Caco-2 (cell line): ENCODE data around the gene CLEC16A. TPM values are rescaled to one million over a fixed set of nuclear protein-coding genes. Genes with fewer than 3 reads are reported as not detected.

Experiments
- BruUV-seq: library from RNA; stranded (reverse); fragments of 400-500 nt; replicated peaks from 2 replicates; lab custom pipeline; 2021; lab: Mats Ljungman, UMichigan
- CTCF ChIA-PET: fragments of 300-600 bp; sonication (Branson Sonifier 250); formaldehyde crosslinking; loops from one replicate; lab custom pipeline; 2022; ENCODE audit warnings: antibody characterized with exemption; lab: Charles Lee
- POLR2A ChIA-PET: fragments of 300-600 bp; sonication (Branson Sonifier 250); formaldehyde crosslinking; loops from one replicate; lab custom pipeline; 2022; ENCODE audit warnings: antibody characterized with exemption; lab: Charles Lee
- DNase-seq, 2 experiments: peaks; one replicate each; pipeline versions ENCODE4 v3.0.0 to v3.0.0-alpha.2; 2020 to 2022
- H3K27me3 ChIP-seq: replicated peaks from 2 replicates; pipeline ENCODE4 v1.6.0; 2011; ENCODE audit warnings: low read length; ENCODE audit not compliant: control insufficient read depth, insufficient read depth
- H3K36me3 ChIP-seq: 2 replicates; pipeline ENCODE4 v1.5.1; 2011; ENCODE audit warnings: low read length; ENCODE audit not compliant: control insufficient read depth, insufficient read depth
- H3K4me1 ChIP-seq: fragments of 250-450 bp; sonication (Bioruptor Pico); 2 replicates; pipeline ENCODE4 v1.5.1; 2020; ENCODE audit warnings: mild to moderate bottlenecking
- H3K4me3 ChIP-seq: 2 replicates; pipeline ENCODE4 v1.5.1; 2011; ENCODE audit warnings: low read depth, mild to moderate bottlenecking, control low read depth, low read length
- H3K9me3 ChIP-seq: fragments of 250-450 bp; sonication (Bioruptor Pico); 2 replicates; pipeline ENCODE4 v1.5.1; 2020; ENCODE audit warnings: mild to moderate bottlenecking, moderate library complexity
- H3K27ac Mint-ChIP-seq: one replicate; pipeline ENCODE4 v1.8.0; 2022; ENCODE audit warnings: mixed read lengths; ENCODE audit not compliant: unreplicated experiment
- H3K27me3 Mint-ChIP-seq: one replicate; pipeline ENCODE4 v1.8.0; 2022; ENCODE audit warnings: mixed read lengths; ENCODE audit not compliant: insufficient read depth, unreplicated experiment
- H3K36me3 Mint-ChIP-seq: one replicate; pipeline ENCODE4 v1.8.0; 2022; ENCODE audit warnings: mild to moderate bottlenecking, mixed read lengths; ENCODE audit not compliant: insufficient read depth, unreplicated experiment
- H3K4me1 Mint-ChIP-seq: one replicate; pipeline ENCODE4 v1.8.0; 2022; ENCODE audit warnings: low read depth, mixed read lengths; ENCODE audit not compliant: unreplicated experiment
- H3K4me3 Mint-ChIP-seq: one replicate; pipeline ENCODE4 v1.8.0; 2022; ENCODE audit warnings: mild to moderate bottlenecking, moderate library complexity, mixed read lengths; ENCODE audit not compliant: unreplicated experiment
- H3K9me3 Mint-ChIP-seq: one replicate; pipeline ENCODE4 v1.8.0; 2022; ENCODE audit warnings: mixed read lengths; ENCODE audit not compliant: unreplicated experiment
- CTCF ChIP-seq, 2 experiments: fragments of 200-600 bp in 1 of 2; IDR thresholded peaks; 1 replicate in 1 of 2; 2 replicates in 1 of 2; pipeline versions ENCODE4 v1.5.1 to v1.8.0; 2011 to 2022; ENCODE audit warnings: antibody characterized with exemption in 1 of 2, control low read depth in 1 of 2, inconsistent platforms in 1 of 2, low read depth in 1 of 2, low read length in 1 of 2, mild to moderate bottlenecking in 1 of 2, moderate library complexity in 1 of 2; ENCODE audit not compliant: insufficient read depth in 1 of 2, severe bottlenecking in 1 of 2, unreplicated experiment in 1 of 2
- intact Hi-C: fragments of 100-400 bp; cut with micrococcal nuclease; formaldehyde crosslinking; loops from one replicate; pipeline ENCODE4 v1.10.0; 2022; ENCODE audit not compliant: unreplicated experiment
- total RNA-seq: library from RNA; stranded (reverse); gene quantifications from 2 replicates; pipeline ENCODE4 v1.2.3, GENCODE V29; 2022

CLEC16A gene
- total RNA-seq, 1 experiment from 2014 or later = 27.0 TPM

- Histone ChIP-seq H3K9me3 (no peaks in the 10 kb centered on the region), H3K4me1 (no peaks in the 10 kb centered on the region), H3K36me3 (no peaks in the 10 kb centered on the region; the same call in 1 of the 2 replicates), H3K27me3 (no peaks in the 10 kb centered on the region), H3K4me3 (no peak overlapping the region)
- Mint-ChIP-seq H3K4me3 (no peak overlapping the region), H3K27me3 (no peaks in the 10 kb centered on the region), H3K36me3 (peaks cover 14% of the 10 kb centered on the region), H3K27ac (no peak overlapping the region), H3K4me1 (no peaks in the 10 kb centered on the region), H3K9me3 (no peaks in the 10 kb centered on the region)
- POLR2A ChIA-PET = no interaction called here
- no TSS peak for BruUV-seq
- intact Hi-C loops = no loop called here
- CTCF ChIA-PET = no interaction called here
- peak; percentile 32 to 62 for TF ChIP-seq CTCF (IDR thresholded peaks at IDR 0.05; ENCODE audit: insufficient read depth in 1 of 2, low read depth in 1 of 2, low read length in 1 of 2, severe bottlenecking in 1 of 2, unreplicated experiment in 1 of 2)
- peak; percentile 57 to 63 for DNase-seq
These were observed 37.4 kb downstream of the CLEC16A start for GRCh38 chr16:10981697-10982216.

- Histone ChIP-seq H3K4me3 (no peak overlapping the region), H3K36me3 (no peaks in the 10 kb centered on the region; the same call in 1 of the 2 replicates), H3K27me3 (no peaks in the 10 kb centered on the region), H3K9me3 (no peaks in the 10 kb centered on the region), H3K4me1 (no peaks in the 10 kb centered on the region)
- peaks cover 14% of the 10 kb centered on the region for H3K36me3 Mint-ChIP-seq
- BruUV-seq = no TSS peak
- POLR2A ChIA-PET = interaction anchor here (1.3 kb wide), 1 partner anchor 273 kb away, joined by 4 read pairs; the partner anchor contains the start of gene SOCS1
- no peaks in the 10 kb centered on the region for H3K9me3 Mint-ChIP-seq
- no peaks in the 10 kb centered on the region for H3K4me1 Mint-ChIP-seq
- CTCF ChIA-PET = interaction anchor here (0.6 kb wide), 2 partner anchors 20 to 887 kb away, joined by 3 to 5 read pairs; no protein-coding TSS in a partner anchor
- TF ChIP-seq CTCF (IDR thresholded peaks at IDR 0.05; ENCODE audit: insufficient read depth in 1 of 2, low read depth in 1 of 2, low read length in 1 of 2, severe bottlenecking in 1 of 2, unreplicated experiment in 1 of 2) = no peak
- intact Hi-C loops = no loop called here
- H3K27me3 Mint-ChIP-seq = no peaks in the 10 kb centered on the region
- no peak overlapping the region for H3K27ac Mint-ChIP-seq
- H3K4me3 Mint-ChIP-seq = no peak overlapping the region
- DNase-seq = no peak
These were observed 38.2 kb downstream of the CLEC16A start for GRCh38 chr16:10982465-10983150.

GRCh38 chr16:10983159-10983558, 38.8 kb downstream of the CLEC16A start:
- ChIA-PET POLR2A (interaction anchor here (1.3 kb wide), 1 partner anchor 272 kb away, joined by 4 read pairs; the partner anchor contains the start of gene SOCS1), CTCF (interaction anchor here (0.6 kb wide), 2 partner anchors 20 to 886 kb away, joined by 3 to 5 read pairs; no protein-coding TSS in a partner anchor)
- no peaks in the 10 kb centered on the region for H3K27me3 Mint-ChIP-seq
- H3K4me3 Mint-ChIP-seq = no peak overlapping the region
- Histone ChIP-seq H3K9me3 (no peaks in the 10 kb centered on the region), H3K36me3 (no peaks in the 10 kb centered on the region; the same call in 1 of the 2 replicates), H3K27me3 (no peaks in the 10 kb centered on the region), H3K4me1 (no peaks in the 10 kb centered on the region), H3K4me3 (no peak overlapping the region)
- no peak for DNase-seq
- TF ChIP-seq CTCF (IDR thresholded peaks at IDR 0.05; ENCODE audit: insufficient read depth in 1 of 2, low read depth in 1 of 2, low read length in 1 of 2, severe bottlenecking in 1 of 2, unreplicated experiment in 1 of 2) = peak in 1 of 2 experiments; percentile 7
- no peaks in the 10 kb centered on the region for H3K4me1 Mint-ChIP-seq
- BruUV-seq = no TSS peak
- intact Hi-C loops = no loop called here
- H3K9me3 Mint-ChIP-seq = no peaks in the 10 kb centered on the region
- peaks cover 14% of the 10 kb centered on the region for H3K36me3 Mint-ChIP-seq
- no peak overlapping the region for H3K27ac Mint-ChIP-seq
